GM23338 (cell line): ENCODE data around the gene IFITM5.

Experiments
- CTCF ChIP-seq, 2 experiments: fragments of 200-600 bp in 1 of 2; sonication (generic) in 1 of 2; conservative IDR thresholded peaks; 2 replicates each; pipeline versions ENCODE4 v1.5.1 to v1.6.1; 2016 to 2017; ENCODE audit warnings: antibody characterized with exemption in 2 of 2, low read depth in 2 of 2, mild to moderate bottlenecking in 2 of 2, moderate library complexity in 1 of 2
- EZH2 ChIP-seq: fragments of 200-600 bp; sonication (generic); IDR thresholded peaks from one replicate; pipeline ENCODE4 v1.8.0; 2017; ENCODE audit warnings: antibody characterized with exemption, mild to moderate bottlenecking, low read depth; ENCODE audit not compliant: unreplicated experiment
- POLR2AphosphoS5 ChIP-seq: IDR thresholded peaks from 2 replicates; pipeline ENCODE4 v1.6.1; 2016; ENCODE audit warnings: antibody characterized with exemption, low read depth

GRCh38 chr11:332651-333480, 33.5 kb upstream of the IFITM5 start:
- TF ChIP-seq CTCF (conservative IDR thresholded peaks at IDR 0.05; ENCODE audit: low read depth in 2 of 2) (no peak), POLR2AphosphoS5 (no peak), EZH2 (no peak)
